ENCODE measurements around the gene PNPLA5. TPM values are rescaled to one million over a fixed set of nuclear protein-coding genes. Genes with fewer than 3 reads are reported as not detected.

PNPLA5 gene
- total and polyA plus RNA-seq, 2 of the 8 experiments (the other 6 are each of a cell fraction or from before 2014, with no cell fraction given), result 3.9 to 6.8 TPM

GRCh38 chr22:43852573-43853327, 39.1 kb downstream of the PNPLA5 start (continued):
- TF ChIP-seq MAX (IDR thresholded peaks at IDR 0.05), result no peak
